KG1 (cell line): ENCODE measurements around the gene ERICH3.

Experiments used
- DNase-seq: peaks from one replicate; lab custom pipeline; 2025; lab: John Stamatoyannopoulos, UW

The ERICH3 gene

DNA sequence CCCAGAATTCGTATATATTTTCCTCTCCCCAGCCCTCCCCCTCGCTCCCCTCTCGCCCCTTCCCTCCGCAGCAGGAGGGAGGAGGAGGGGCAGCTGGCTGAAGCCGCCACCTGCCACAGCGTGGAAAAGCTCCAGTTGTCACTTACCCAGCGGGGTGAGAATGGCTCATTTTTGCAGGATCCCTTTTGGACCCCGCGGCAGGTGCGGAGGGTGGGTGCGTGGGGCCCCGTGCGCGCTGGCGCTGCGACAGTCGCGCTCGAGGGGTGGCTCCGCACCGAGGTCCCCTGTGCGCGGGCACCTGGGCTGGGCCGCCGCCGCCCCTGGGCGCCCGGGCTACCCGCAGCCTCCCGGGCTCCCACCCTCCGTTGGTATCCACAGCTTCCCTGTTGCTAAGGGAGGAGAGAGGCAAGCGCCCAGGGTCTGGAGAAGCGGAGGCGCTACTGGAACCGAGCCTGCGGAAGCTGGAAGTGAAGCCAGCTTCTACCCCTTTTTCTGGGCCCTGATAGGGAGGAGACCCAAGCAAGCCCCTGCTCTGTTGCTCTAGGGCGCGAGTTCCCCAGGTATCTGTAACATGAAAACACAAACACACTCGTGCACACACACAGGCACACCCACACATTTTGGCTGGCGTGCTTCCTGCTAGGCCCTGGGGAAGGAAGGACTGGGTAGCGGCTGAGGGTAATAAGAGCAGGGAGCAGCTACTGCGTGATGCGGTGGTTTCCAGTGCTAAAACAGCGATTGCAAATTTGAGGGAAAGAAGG, at the start of gene ERICH3:
Gene ERICH3 (minus strand): TSS at position 442 of the 761 bp plus-strand sequence. CDS start 273 bp downstream, at position 169.
- DNase-seq = no peak

DNA sequence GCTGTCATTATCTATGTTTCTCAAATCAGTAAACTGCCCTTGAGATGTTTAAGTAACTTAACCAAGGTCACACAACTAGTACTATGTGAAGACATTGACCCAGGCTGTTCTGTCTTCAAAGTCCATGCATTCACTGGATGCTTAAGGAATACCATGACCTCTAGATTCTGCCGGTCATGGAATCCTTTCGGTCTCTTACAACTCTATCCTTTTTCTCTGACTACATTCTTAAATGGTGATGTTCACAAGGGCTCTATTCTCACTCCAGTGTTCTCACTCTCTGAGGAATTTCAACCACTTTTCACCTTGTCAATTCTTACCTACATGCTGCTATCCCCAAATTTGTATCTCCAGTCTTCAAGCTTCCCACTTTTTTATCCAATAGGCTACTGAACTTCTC, 44.0 kb upstream of the ERICH3 start:
- no peak for DNase-seq

DNA sequence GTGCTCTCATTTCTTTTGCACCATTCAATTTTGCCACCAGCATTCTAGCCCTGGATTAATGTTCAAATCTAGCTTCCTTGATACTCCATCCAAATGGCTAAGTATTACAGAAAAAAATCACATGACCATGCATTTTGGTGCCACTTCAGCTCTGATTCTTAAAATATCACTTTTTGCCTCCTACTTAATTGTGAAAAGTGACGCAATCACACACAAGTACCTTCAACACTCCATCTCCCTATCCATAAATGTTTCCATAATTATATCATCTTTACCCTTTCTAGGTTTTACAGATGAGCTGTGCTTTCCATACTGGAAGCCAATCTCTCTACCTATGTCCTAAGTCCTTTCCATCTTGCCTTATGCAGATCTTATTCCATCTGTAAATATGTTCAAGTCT, 43.2 kb upstream of the ERICH3 start:
- DNase-seq = no peak

GRCh38 chr1:74715806-74716205, 42.2 kb upstream of the ERICH3 start:
- no peak for DNase-seq

DNA sequence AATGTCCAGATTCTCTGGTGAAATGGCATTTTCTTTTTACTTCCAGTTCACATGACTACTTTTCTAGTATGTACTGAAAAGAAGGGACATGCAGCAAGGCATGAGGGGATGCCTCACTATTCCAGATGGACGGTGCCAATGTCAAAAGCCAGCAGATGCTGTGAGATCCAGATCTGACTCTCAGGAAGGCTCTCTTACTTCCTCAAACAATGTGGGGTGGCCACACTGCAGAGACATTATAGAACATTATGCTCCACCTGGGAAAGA, 41.6 kb upstream of the ERICH3 start:
- no peak for DNase-seq

DNA sequence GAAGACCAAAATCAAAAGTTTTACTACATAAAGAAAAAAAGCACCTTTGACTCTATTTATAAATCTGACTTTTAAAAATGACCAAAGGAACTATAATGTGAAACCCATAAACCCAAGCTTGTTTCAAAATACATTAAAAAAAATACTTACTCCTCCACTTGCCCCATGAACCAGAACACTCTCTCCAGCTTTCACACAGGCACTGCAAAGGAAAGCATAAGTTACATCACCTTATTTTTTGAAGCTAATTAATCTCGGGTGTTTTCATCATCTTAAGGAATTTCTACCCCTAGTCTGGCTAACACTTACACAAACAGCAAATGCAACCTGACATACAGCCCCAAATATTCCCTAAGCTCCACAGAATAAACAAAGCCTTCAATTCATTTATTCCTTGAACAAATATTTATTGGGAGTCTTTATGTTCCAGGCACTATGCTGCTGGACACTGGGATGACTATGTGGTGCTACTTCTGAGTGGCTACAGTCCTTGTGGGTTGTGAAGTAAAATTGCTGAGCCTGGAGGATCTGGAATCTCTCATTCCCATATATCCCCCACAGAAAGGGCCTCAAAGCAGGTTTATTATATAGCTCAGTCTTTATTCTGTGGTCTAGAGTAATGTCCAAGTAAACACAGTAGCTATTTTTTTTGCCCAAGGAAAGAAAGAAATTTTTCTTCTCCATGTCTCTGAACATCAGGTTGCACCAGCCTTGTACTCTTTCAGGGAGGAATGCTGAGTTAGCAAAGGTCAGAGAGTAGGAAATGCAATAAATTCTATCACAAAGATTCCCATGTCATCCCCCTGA, 41.0 kb upstream of the ERICH3 start:
- no peak for DNase-seq

DNA sequence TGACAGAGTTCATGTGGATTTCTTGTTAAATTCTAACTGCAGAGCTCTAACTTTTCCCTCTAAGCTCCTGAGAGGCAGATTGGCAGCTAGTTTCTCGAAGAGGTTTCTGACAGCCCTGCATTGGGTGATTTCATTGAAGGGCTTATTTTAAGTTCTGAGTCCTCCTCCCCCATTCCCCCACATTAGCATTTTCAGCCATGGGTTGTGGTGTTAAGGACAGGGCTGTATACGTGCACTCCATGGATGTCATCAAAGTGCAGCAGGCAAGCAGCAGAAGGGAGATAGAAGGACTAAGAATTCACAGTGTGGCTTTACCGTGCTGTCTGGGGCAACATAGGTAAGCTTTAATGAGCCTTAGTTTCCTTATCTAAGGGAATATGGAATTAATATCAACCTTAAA, 40.3 kb upstream of the ERICH3 start:
- no peak for DNase-seq

DNA sequence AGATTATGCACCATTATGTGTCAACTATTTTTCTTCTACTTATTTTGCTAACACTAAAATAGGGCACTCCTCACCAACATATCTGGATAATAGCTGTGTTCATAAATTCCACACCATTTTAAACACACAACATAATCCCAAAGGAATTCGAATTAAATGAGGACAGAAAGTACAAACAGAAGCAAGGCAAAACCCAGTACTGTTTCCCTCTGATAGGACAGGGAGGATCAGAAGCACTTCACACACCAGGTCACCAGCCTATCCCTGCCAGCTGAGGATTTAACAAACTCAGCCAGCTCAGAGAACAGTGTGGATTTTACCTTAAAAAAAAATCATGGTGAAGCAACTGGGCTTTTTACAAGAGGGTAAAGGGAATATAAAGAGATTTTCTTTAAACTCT, 39.3 kb upstream of the ERICH3 start:
- no peak for DNase-seq

GRCh38 chr1:74703386-74704182, 30.0 kb upstream of the ERICH3 start:
- no peak for DNase-seq

DNA sequence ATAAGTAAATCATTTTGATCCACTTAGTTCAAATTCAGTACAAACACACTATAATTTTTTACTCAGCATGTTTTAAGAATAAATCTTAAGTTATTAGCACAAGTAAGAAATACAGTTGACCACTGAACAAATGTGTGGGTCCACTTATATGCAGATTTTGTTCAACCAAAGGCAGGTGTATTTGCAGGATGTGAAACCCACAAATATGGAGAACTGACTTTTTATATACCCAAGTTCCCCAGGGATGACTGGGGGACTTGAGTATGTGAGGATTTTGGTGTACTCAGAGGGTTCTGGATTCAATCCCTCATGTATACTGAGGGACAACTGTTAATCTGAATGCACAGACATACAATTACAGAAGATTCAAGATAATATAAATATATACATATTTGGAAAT, 25.7 kb upstream of the ERICH3 start:
- no peak for DNase-seq

GRCh38 chr1:74697832-74698231, 24.2 kb upstream of the ERICH3 start:
- no peak for DNase-seq

DNA sequence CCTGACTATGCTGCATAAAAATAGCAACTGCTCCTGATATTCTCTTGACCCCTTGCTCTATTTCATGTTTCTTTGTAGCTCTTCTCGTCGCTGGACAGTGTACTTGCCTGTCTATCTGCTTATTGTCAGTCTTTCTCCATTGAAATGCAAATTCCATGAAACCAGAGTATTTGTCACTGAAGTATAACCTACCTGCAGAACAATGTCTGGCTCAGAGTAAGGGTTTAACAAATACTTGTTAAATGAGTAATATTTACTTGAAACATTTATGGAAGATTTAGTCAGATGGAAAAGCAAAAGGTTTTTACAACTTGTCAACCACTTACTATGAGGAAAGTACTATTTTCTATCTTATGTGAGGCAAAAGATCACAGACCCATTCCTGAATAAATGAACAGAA, 19.9 kb upstream of the ERICH3 start:
- DNase-seq = no peak

- DNase-seq = no peak
Observed at GRCh38 chr1:74690909-74691308, 17.3 kb upstream of the ERICH3 start.

- no peak for DNase-seq
Observed at GRCh38 chr1:74690364-74690696, 16.7 kb upstream of the ERICH3 start.

DNA sequence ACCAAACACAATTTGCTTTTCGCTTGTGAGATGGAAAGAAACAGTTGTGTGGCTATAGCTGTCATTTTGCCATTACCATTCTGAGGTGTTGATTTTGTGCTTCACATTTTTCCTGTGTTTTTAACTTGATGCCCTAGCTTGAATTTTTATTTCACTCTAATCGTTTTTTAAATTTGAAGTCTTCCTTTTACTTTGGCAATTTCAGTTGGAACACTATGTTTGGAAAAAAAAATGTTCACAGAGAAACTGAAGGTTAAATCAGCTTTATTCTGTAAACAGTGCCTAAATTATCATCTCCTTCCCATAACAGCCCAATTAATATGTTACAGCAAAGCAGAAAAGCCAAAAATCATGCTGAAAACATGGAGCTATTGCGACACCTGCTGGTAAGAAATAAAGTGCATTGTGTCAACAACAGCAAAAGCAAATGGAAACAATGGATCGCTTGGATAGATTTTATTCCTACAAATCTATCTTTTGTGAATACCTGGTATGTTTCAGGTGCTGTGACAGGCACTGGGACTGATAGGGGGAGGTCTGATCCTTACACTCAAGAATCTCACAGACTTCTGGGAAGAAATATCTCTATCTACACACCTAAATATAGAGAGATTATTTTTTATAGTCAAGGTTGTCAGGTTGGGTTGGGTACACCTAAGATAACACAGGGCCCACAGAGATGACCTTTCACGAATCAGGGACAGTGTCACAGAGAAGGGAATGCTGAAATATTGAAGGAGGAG, 16.2 kb upstream of the ERICH3 start:
- peak; percentile 41 for DNase-seq

DNA sequence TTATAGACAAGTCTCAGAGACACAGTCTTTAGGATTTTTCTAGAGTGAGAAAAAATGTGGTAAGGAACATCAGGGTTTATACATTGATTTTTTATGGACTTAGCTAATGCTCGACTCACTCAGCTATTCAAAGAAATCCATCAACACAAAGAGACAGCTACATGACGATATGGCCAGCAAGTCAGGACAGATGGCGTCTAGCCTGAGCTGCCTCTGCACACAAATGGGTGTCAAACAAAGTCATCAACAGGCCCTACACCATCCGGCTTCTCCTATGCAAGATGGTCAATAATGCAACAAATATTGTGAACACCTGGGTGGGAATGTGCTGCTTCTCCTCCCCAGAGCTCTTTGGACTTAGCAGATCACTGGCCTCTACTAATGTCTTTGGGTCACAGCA, 13.3 kb upstream of the ERICH3 start:
- DNase-seq = no peak

- no peak for DNase-seq
Observed at GRCh38 chr1:74684301-74684700, 10.7 kb upstream of the ERICH3 start.

DNA sequence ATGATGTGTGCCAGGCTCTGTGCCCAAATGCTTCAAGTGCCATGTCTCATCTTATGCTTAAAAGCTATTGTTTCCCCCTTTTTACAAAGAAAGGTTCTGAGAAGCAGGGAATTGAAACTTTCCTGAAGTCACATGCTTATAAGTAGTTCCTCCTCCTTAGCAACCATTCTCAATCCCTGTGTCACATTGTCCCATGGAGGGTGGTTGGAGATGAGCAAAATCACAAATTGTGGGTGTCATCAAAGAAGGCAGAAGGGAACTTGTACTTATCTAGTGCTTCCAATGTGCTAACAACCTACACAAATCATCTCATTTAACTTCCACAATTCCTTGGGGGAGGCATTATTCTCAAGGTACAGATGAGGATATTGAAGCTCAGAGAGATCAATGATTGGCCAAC, 10.1 kb upstream of the ERICH3 start:
- no peak for DNase-seq

DNA sequence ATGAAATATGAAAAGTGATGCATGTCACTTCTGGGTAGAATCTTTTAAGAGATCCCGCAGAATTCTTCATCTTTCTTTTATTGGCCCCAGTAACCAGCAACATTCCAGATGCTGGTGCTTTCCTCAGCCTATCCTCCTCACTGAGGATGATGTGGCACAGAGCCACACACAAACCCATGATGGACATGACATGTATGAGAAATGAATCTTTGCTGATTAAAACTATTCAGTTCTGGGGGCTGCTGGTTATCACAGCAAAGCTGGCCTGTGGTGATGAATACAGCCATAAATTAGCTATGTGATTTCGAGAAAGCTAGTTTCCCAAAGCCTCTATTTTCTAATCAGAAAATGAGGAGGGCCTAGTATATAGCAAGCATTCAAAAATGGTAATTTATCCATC, 8.3 kb upstream of the ERICH3 start:
- no peak for DNase-seq

- no peak for DNase-seq
Observed at GRCh38 chr1:74681449-74681848, 7.9 kb upstream of the ERICH3 start.

- DNase-seq = no peak
Observed at GRCh38 chr1:74681001-74681400, 7.4 kb upstream of the ERICH3 start.

- no peak for DNase-seq
Observed at GRCh38 chr1:74679811-74680210, 6.2 kb upstream of the ERICH3 start.
